HL-60 (cell line): ENCODE data around the gene MYO5B.

Experiments used
- DNase-seq, 2 experiments: peaks; one replicate each; pipeline ENCODE4 v3.0.0-alpha.2; 2010 to 2020; ENCODE audit warnings: low read depth in 1 of 2, low spot score in 1 of 2
- H3K27ac ChIP-seq: fragments of 250-450 bp; sonication (Bioruptor Pico); replicated peaks from 2 replicates; pipeline ENCODE4 v1.5.1; 2020; ENCODE audit warnings: mild to moderate bottlenecking, moderate library complexity
- H3K27me3 ChIP-seq: fragments of 250-450 bp; sonication (Bioruptor Pico); 2 replicates; pipeline ENCODE4 v1.5.1; 2021; ENCODE audit warnings: mild to moderate bottlenecking, moderate library complexity; ENCODE audit not compliant: insufficient read depth, poor library complexity, severe bottlenecking
- H3K4me3 ChIP-seq: replicated peaks from 2 replicates; pipeline ENCODE4 v1.5.1; 2011; ENCODE audit warnings: mild to moderate bottlenecking, control low read depth, low read length; ENCODE audit not compliant: insufficient read depth
- CTCF ChIP-seq: IDR thresholded peaks from one replicate; pipeline ENCODE4 v1.5.1; 2011; ENCODE audit warnings: low read length, control low read depth, inconsistent platforms; ENCODE audit not compliant: insufficient read depth
- GABPA ChIP-seq: IDR thresholded peaks from 2 replicates; pipeline ENCODE4 v1.6.1; 2012; ENCODE audit warnings: low read depth
- POLR2AphosphoS5 ChIP-seq: IDR thresholded peaks from 2 replicates; pipeline ENCODE4 v1.6.1; 2012; ENCODE audit warnings: low read depth
- REST ChIP-seq: IDR thresholded peaks from 2 replicates; pipeline ENCODE4 v1.6.1; 2012; ENCODE audit warnings: low read depth; ENCODE audit not compliant: insufficient replicate concordance
- SPI1 ChIP-seq: IDR thresholded peaks from 2 replicates; pipeline ENCODE4 v1.6.1; 2012; ENCODE audit warnings: low read depth, mild to moderate bottlenecking, borderline replicate concordance

Gene MYO5B

GRCh38 chr18:50126471-50126870 lies 68.5 kb downstream of the MYO5B start:
- peaks cover 9% of the 10 kb centered on the region for H3K27me3 ChIP-seq
- TF ChIP-seq SPI1 (no peak), REST (no peak), CTCF (no peak), POLR2AphosphoS5 (no peak), GABPA (no peak)
- no peak overlapping the region for H3K4me3 ChIP-seq
- no peak for DNase-seq
- no peak overlapping the region for H3K27ac ChIP-seq

GRCh38 chr18:50125456-50125855 lies 69.5 kb downstream of the MYO5B start:
- no peak overlapping the region for H3K4me3 ChIP-seq
- H3K27me3 ChIP-seq, result peaks cover 5% of the 10 kb centered on the region
- TF ChIP-seq POLR2AphosphoS5, result no peak
- no peak for TF ChIP-seq REST
- no peak for TF ChIP-seq CTCF
- no peak for TF ChIP-seq SPI1
- TF ChIP-seq GABPA, result no peak
- DNase-seq, result no peak
- H3K27ac ChIP-seq, result no peak overlapping the region

- Histone ChIP-seq H3K27ac (no peak overlapping the region), H3K4me3 (no peak overlapping the region), H3K27me3 (peaks cover 10% of the 10 kb centered on the region)
- DNase-seq, result no peak
- TF ChIP-seq POLR2AphosphoS5 (no peak), SPI1 (no peak), REST (no peak), GABPA (no peak), CTCF (no peak)
Measured at GRCh38 chr18:50119296-50119695, 75.7 kb downstream of the MYO5B start.
